ENCODE results near the gene BBOF1. TPM values are rescaled to one million over a fixed set of nuclear protein-coding genes. Genes with fewer than 3 reads are reported as not detected.

BBOF1 gene
- total and polyA plus RNA-seq, 2 experiments from 2014 or later, result 4.1 to 7.1 TPM

GRCh38 chr14:74042296-74042695 lies 23.1 kb downstream of the BBOF1 start:
- Histone ChIP-seq H3K27ac (no peak overlapping the region), H3K9me3 (ENCODE audit: low read depth) (no peaks in the 10 kb centered on the region), H3K36me3 (replicated peaks; ENCODE audit: insufficient read depth, low read depth) (no peaks in the 10 kb centered on the region), H3K4me2 (no peak overlapping the region), H4K20me1 (ENCODE audit: insufficient read depth, poor library complexity, severe bottlenecking) (no peaks in the 10 kb centered on the region), H2AFZ (no peak overlapping the region), H3K4me1 (ENCODE audit: insufficient read depth) (no peaks in the 10 kb centered on the region), H3K27me3 (no peaks in the 10 kb centered on the region), H3K9me2 (replicated peaks; ENCODE audit: insufficient read depth) (no peaks in the 10 kb centered on the region), H3K79me2 (no peaks in the 10 kb centered on the region), H3K4me3 (no peak overlapping the region)
- DNase-seq (ENCODE audit: low spot score), result no peak
- 45% methylated on average over 2 of the region's 2 CpGs for WGBS (ENCODE audit: low lambda C conversion rate, missing lambda C conversion rate)
- no peak for TF ChIP-seq CTCF (IDR thresholded peaks at IDR 0.05; ENCODE audit: poor library complexity)

- Histone ChIP-seq H3K27me3 (no peaks in the 10 kb centered on the region), H3K79me2 (no peaks in the 10 kb centered on the region), H3K36me3 (replicated peaks; ENCODE audit: insufficient read depth, low read depth) (no peaks in the 10 kb centered on the region), H3K4me1 (ENCODE audit: insufficient read depth) (no peaks in the 10 kb centered on the region), H3K4me2 (no peak overlapping the region), H3K9me2 (replicated peaks; ENCODE audit: insufficient read depth) (no peaks in the 10 kb centered on the region), H4K20me1 (ENCODE audit: insufficient read depth, poor library complexity, severe bottlenecking) (no peaks in the 10 kb centered on the region), H3K27ac (no peak overlapping the region), H3K4me3 (no peak overlapping the region), H3K9me3 (ENCODE audit: low read depth) (no peaks in the 10 kb centered on the region), H2AFZ (no peak overlapping the region)
- TF ChIP-seq EZH2phosphoT487 (IDR thresholded peaks at IDR 0.05; ENCODE audit: low read depth, severe bottlenecking, unreplicated experiment) (no peak), EZH2 (IDR thresholded peaks at IDR 0.05; ENCODE audit: borderline replicate concordance) (no peak), CTCF (IDR thresholded peaks at IDR 0.05; ENCODE audit: poor library complexity) (no peak)
- DNase-seq (ENCODE audit: low spot score), result no peak
- 96% methylated on average over 4 of the region's 4 CpGs for WGBS (ENCODE audit: low lambda C conversion rate, missing lambda C conversion rate)
Measured at GRCh38 chr14:74045522-74045921, 26.4 kb downstream of the BBOF1 start.

GRCh38 chr14:74048281-74048680 lies 29.1 kb downstream of the BBOF1 start:
- Histone ChIP-seq H2AFZ (no peak overlapping the region), H3K4me3 (no peak overlapping the region), H3K9me2 (replicated peaks; ENCODE audit: insufficient read depth) (no peaks in the 10 kb centered on the region), H3K27ac (no peak overlapping the region), H3K4me2 (no peak overlapping the region), H3K79me2 (no peaks in the 10 kb centered on the region), H3K36me3 (replicated peaks; ENCODE audit: insufficient read depth, low read depth) (no peaks in the 10 kb centered on the region), H3K9me3 (ENCODE audit: low read depth) (no peaks in the 10 kb centered on the region), H3K27me3 (no peaks in the 10 kb centered on the region), H3K4me1 (ENCODE audit: insufficient read depth) (no peaks in the 10 kb centered on the region), H4K20me1 (ENCODE audit: insufficient read depth, poor library complexity, severe bottlenecking) (no peaks in the 10 kb centered on the region)
- TF ChIP-seq EZH2 (IDR thresholded peaks at IDR 0.05; ENCODE audit: borderline replicate concordance), result no peak
- no peak for TF ChIP-seq EZH2phosphoT487 (IDR thresholded peaks at IDR 0.05; ENCODE audit: low read depth, severe bottlenecking, unreplicated experiment)
- no peak for TF ChIP-seq CTCF (IDR thresholded peaks at IDR 0.05; ENCODE audit: poor library complexity)
- 34% methylated on average over 3 of the region's 3 CpGs for WGBS (ENCODE audit: low lambda C conversion rate, missing lambda C conversion rate)
- DNase-seq (ENCODE audit: low spot score), result peak; percentile 6

GRCh38 chr14:74049876-74050495 lies 30.8 kb downstream of the BBOF1 start:
- Histone ChIP-seq H3K36me3 (replicated peaks; ENCODE audit: insufficient read depth, low read depth) (no peaks in the 10 kb centered on the region), H2AFZ (no peak overlapping the region), H3K9me2 (replicated peaks; ENCODE audit: insufficient read depth) (no peaks in the 10 kb centered on the region), H4K20me1 (ENCODE audit: insufficient read depth, poor library complexity, severe bottlenecking) (no peaks in the 10 kb centered on the region), H3K27ac (no peak overlapping the region), H3K4me1 (ENCODE audit: insufficient read depth) (no peaks in the 10 kb centered on the region), H3K27me3 (no peaks in the 10 kb centered on the region), H3K4me3 (no peak overlapping the region), H3K79me2 (no peaks in the 10 kb centered on the region), H3K4me2 (no peak overlapping the region), H3K9me3 (ENCODE audit: low read depth) (no peaks in the 10 kb centered on the region)
- TF ChIP-seq EZH2 (IDR thresholded peaks at IDR 0.05; ENCODE audit: borderline replicate concordance), result no peak
- no peak for DNase-seq (ENCODE audit: low spot score)
- 75% methylated on average over 3 of the region's 3 CpGs for WGBS (ENCODE audit: low lambda C conversion rate, missing lambda C conversion rate)
